ENCODE measurements around the gene ADAM23. TPM values are rescaled to one million over a fixed set of nuclear protein-coding genes. Genes with fewer than 3 reads are reported as not detected.

The ADAM23 gene
- polyA plus RNA-seq, 1 experiment: 1.3 TPM

DNA sequence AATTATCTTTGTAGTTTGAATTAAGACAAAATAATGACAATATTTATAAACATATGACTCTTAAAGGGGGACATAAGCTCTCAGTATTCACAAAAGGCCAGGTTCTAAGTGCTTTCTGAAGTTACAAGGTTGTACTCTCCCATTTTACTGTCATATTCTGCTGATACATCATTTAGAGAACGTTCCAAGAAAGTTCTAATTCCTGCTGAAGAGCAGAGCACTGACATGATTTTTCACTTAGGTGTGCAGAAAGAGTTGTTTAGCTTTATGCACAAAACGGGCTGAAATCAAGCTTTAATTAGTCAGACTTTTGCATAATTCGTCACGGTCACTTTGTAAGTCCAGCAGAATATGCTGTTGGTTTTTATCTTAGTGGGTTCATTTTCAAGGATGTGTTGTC is 37.3 kb downstream of the ADAM23 start:
- no peaks in the 10 kb centered on the region for H3K36me3 ChIP-seq (ENCODE audit: control insufficient read depth, insufficient read depth, low read length)
- DNase-seq (ENCODE audit: low read depth): no peak
- ChIA-PET POLR2A (no interaction called here), CTCF (no interaction called here)
- no peak for TF ChIP-seq CTCF (IDR thresholded peaks at IDR 0.05; ENCODE audit: insufficient read depth, low read depth, low read length)
- H3K4me3 ChIP-seq (ENCODE audit: low read depth, low read length): no peak overlapping the region
- H3K27me3 ChIP-seq (ENCODE audit: control insufficient read depth, insufficient read depth, low read length): no peaks in the 10 kb centered on the region

DNA sequence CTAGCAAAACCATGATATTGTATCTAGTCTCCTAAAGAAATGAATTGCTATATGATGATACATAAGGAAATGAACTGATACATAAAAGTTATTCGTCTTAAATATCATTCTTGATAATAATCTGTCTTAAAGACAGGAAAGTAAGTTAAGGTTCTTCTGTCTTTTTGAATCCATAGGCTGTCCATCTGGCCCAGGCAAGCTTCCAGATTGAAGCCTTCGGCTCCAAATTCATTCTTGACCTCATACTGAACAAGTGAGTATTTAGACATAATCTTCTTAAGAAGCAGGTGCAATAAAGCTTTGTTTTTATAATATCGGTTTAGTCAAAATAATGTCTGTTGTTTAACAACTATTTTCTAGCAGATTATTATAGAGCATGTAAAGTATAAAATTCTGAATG is 37.7 kb downstream of the ADAM23 start:
- no peak for TF ChIP-seq CTCF (IDR thresholded peaks at IDR 0.05; ENCODE audit: insufficient read depth, low read depth, low read length)
- H3K27me3 ChIP-seq (ENCODE audit: control insufficient read depth, insufficient read depth, low read length): no peaks in the 10 kb centered on the region
- no peaks in the 10 kb centered on the region for H3K36me3 ChIP-seq (ENCODE audit: control insufficient read depth, insufficient read depth, low read length)
- CTCF ChIA-PET: no interaction called here
- POLR2A ChIA-PET: no interaction called here
- no peak for DNase-seq (ENCODE audit: low read depth)
- H3K4me3 ChIP-seq (ENCODE audit: low read depth, low read length): no peak overlapping the region

DNA sequence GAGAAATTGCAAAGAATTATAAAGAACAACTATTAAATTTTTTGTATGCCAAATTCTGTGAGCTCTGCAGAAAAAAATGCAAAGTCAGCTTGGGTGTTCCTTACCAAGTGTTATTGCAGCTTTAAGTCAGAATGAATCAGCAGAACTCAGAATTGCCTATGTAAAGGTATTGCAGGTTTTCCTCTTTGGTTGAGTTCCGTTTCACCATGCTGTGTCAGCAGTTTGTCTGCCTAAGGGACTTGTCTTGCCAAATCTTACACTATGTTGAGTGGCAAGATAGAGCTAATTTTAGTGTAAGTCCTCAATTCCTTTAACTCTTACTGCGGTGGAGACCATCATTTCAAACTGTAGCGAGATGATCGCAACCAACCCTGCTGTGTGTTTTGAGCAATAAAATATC is 38.8 kb downstream of the ADAM23 start:
- DNase-seq (ENCODE audit: low read depth): no peak
- TF ChIP-seq CTCF (IDR thresholded peaks at IDR 0.05; ENCODE audit: insufficient read depth, low read depth, low read length): no peak
- H3K36me3 ChIP-seq (ENCODE audit: control insufficient read depth, insufficient read depth, low read length): no peaks in the 10 kb centered on the region
- ChIA-PET POLR2A (no interaction called here), CTCF (no interaction called here)
- H3K27me3 ChIP-seq (ENCODE audit: control insufficient read depth, insufficient read depth, low read length): no peaks in the 10 kb centered on the region
- no peak overlapping the region for H3K4me3 ChIP-seq (ENCODE audit: low read depth, low read length)

DNA sequence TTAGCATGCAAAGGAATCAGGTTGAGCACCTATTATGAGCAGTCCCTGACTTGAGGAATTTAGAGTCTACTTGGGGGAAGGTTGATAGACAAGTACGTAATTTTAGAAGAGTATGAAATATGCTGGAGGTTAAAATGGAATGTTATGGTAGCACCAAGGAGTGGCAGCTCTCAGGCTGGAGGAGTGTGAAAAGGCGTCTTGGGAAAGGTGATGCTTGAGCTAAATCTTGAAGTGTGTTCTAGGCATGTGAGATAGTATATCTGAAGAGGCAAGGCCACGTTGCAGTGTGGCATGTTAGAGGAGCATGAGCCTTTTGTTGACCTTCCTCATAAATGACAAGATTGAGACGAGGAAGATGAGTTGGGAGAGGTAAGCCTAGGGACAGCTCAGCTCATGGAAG is 39.3 kb downstream of the ADAM23 start:
- ChIA-PET POLR2A (no interaction called here), CTCF (no interaction called here)
- TF ChIP-seq CTCF (IDR thresholded peaks at IDR 0.05; ENCODE audit: insufficient read depth, low read depth, low read length): no peak
- Histone ChIP-seq H3K36me3 (ENCODE audit: control insufficient read depth, insufficient read depth, low read length) (no peaks in the 10 kb centered on the region), H3K4me3 (ENCODE audit: low read depth, low read length) (no peak overlapping the region), H3K27me3 (ENCODE audit: control insufficient read depth, insufficient read depth, low read length) (no peaks in the 10 kb centered on the region)
- DNase-seq (ENCODE audit: low read depth): no peak

DNA sequence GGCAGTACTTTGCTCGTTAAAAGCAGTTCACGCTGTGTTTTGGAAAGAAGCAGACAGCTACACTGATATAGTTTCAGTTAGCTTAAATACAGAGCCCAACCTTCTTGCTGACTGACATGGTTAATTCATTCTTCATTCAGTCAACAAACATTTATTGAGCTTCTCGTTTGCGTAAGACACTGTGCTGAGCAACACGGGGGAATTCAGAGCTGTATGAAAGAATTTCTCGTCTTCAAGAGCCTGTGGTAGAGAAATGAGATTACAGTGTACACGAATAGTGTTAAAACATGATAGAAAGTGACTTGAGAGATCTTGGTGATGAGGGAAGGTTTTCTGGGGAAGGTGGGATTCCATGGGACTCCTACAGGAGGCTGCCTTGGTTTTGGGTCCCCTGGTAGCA is 44.7 kb downstream of the ADAM23 start:
- ChIA-PET CTCF (no interaction called here), POLR2A (no interaction called here)
- Histone ChIP-seq H3K27me3 (ENCODE audit: control insufficient read depth, insufficient read depth, low read length) (no peaks in the 10 kb centered on the region), H3K36me3 (ENCODE audit: control insufficient read depth, insufficient read depth, low read length) (no peaks in the 10 kb centered on the region), H3K4me3 (ENCODE audit: low read depth, low read length) (no peak overlapping the region)
- no peak for DNase-seq (ENCODE audit: low read depth)
- TF ChIP-seq CTCF (IDR thresholded peaks at IDR 0.05; ENCODE audit: insufficient read depth, low read depth, low read length): no peak

Measured in BJ (cell line).